GM11168 (cell line): Measurements from ENCODE around the gene KMT2E.
"Not testable (repeated sequence)": the region's sequence is repeated elsewhere in the genome, so short reads cannot be mapped to it uniquely, and the experiment has no call there.

Experiments used
- in situ Hi-C: fragments of 300-500 bp; cut with MboI; formaldehyde crosslinking; loops from one replicate; pipeline ENCODE4 v1.12.0; 2022; ENCODE audit warnings: low sequenced_read_pairs; ENCODE audit not compliant: unreplicated experiment

KMT2E gene

DNA sequence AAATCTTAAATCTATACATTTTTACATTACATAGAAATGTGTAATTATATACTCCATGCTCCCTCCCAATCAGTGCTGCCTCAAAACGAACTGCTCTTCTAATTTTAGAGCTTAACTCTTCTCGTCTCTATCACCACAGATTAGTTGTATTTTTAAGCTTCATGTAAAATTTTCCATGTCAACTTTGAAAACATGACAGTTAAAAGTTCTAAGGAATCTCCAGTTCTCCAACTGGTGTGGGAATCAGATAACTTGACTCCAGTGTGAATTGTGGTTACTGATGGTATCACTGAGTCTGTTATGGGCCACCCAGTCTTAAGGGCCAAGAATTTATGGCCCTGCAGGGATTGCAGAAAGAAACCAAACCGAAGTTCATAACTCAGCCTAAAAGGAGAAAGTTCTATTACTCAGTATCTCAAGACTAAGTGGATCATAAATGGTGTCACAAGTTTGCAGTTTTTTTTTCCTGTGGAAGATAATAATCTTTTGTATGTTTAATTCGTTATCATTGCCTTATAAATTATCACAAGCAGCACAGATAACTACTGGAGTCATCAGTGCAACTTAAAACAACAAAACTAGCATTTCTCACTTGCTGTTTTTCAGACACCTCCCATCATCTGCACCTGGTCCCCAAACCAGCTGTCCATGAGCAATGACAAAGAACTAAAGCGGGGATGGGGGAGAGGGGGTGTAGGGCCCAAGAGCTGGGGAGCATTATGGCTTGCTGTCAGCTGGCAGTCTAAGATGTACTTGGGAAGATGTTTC lies 31.5 kb upstream of the KMT2E start:
- in situ Hi-C loops = no loop called here

DNA sequence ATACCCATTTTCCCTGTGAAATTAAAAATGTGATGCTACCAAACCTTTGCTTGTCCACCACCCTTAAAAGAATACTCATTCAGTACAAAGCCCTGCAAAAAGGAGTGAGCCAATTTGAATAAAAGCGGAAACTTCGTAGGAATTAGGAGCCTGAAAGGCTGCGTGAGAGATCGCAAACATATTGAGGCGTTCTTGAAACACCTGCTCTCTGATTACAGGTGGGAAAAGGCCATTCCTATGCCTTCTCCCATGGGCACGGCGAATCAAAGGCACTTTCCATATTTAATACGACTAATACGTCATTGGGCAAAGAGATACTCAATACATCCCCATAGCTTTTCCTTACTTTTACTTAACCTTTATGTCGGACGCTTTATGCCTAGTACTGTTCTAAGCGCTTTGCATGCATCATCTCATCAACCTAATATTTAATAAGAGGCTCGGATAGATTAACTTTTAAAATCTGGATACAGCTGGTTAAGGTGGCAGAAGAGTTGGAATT lies 30.9 kb upstream of the KMT2E start:
- in situ Hi-C loops = no loop called here

DNA sequence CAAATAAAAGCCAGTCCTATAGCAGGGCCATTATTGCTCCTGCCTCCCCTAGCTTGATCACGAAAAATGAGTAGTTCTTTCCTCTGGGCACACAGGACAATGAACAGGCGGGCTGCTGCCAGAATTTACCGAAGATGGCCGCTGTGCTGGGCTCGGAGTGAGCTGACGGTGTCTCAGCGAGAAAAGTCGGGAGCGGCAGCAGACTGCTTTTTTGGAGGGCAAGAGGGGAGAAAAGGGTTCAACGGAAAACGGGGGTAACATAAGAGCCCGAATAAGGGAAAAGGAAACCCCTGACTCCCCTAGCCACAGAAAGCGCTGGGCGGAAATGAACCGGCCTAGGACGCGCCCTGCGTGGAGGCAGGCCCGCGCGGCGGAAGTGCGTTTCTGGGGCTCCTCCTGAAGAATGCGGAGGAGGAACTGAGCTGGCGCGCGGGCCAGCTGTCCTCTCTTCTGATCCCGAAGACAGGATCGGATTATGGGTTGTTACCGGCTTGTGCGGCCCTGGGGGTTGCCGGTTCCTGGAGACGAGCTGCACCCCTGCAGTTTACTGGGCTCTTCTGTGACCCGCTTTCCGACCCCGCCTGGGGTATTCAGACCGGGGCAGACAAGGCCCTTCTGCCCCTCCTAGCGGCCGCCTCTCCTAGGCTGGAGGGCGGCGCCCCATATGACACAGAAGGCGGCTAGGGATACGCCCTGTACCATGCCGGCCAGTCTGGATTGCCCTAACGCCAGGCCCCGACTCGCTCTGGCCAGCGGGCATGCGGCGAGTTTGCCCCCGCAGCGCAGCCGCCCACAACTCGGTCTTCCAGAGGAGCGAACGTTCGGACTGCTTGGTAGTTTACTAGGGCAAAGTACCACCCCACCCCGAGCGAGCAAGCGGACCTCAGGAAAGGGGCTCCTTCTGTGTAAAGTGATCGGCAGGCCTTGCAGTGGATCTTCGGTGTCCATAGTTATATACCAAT lies 30.1 kb upstream of the KMT2E start:
- in situ Hi-C loops = no loop called here

DNA sequence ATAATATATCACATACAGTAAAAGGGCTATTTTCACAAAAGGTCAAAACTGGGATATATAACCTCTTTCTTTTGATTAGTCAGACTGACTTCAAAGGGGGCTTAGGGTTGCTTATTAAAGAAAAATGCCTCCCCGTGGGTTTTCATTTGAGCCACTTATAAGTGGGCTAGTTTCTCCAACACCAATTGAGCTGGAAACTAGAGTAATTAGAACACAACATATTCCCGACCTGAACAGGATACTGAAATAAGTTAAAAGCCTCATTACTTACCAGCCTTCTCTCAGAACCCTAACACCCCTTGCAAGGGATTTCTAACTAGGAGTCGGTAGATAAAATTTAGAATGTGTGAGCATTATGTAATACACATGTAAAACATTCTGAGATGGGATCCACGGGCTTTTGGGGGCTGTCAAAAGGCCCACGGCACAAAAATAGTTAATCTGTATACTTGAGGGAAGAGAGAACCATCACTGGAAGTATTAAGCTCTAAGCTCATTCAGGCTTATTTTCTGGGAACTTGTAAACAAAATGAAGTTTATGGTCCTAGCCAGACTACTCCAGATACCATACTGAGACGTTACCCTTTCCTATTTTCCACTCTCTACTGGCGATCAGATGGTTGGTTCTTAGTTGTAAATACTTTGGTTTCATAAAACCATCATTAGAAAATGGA lies 29.3 kb upstream of the KMT2E start:
- in situ Hi-C loops = no loop called here

DNA sequence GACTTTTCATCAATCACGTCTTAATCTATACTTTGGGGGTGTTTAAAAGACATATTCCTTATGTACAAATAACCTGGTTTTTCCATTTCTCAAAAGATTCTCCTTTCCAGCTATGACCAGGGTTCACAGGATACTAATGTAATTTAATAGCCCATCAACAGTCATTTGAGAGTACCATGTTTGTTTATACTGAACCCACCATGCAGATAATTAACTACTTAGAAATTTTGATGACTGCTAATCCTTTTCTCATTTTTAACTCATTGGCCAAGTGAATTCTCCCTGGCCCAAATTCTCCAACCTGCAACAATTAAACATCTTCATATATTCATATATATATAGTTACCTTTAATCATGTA lies 28.8 kb upstream of the KMT2E start:
- in situ Hi-C loops = no loop called here

DNA sequence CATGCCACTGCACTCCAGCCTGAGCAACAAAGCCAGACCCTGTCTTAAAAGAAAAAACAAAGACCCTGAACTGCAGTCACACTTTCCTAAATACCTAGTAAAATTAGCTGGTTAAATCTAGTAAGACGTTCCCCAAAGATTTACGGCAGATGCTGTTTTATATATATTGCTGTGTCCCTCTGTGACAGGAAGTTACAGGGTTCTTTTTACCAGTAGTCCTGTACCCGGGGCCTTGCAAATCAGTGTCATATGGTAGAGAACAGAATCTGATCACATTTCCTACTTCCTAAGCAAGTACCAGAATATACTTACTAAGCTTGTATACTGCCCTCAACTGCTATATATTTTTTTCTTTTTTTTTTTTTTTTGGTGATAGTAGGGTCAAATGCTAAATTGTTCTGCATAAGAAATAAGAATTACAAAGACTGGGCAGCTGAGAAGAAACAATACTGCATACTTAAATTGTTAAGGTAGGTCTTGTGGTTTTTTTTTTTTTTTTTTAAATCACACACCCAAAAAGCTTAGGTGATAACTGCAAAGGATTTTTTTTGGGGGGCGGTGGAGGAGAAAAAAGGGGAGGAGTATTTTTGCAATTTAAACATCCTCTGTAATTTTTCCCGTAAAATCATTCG lies 27.3 kb upstream of the KMT2E start:
- in situ Hi-C loops = no loop called here

DNA sequence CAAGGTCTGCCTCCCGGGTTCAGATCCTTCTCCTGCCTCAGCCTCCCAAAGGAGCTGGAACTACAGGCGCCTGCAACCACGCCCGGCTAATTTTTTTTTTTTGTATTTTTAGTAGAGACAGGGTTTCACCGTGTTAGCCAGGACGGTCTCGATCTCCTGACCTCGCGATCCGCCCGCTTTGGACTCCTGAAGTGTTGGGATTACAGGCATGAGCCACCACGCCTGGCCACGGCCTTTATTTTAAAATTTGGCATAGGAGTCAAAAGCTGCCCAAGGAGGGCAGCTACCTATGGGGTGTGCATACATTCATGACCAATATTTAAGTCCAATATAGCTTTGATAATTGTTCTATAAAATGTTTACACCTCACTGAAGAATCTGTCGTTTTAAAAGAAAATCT lies 26.6 kb upstream of the KMT2E start:
- in situ Hi-C loops = not testable (repeated sequence)

DNA sequence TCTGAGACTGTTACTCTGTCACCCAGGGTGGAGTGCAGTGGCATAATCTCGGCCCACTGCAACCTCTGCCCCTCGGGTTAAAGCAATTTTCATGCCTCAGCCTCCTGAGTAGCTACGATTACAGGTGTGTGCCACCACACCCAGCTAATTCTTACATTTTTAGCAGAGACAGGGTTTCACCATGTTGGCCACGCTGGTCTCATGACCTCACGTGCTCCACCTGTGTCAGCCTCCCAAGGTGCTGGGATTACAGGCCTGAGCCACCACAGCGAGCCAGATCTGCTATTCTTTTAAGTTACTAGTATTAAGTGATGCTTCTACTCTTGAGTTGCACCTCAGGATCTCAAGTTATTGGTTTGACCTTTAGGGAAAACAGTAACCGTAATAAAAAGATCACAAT lies 23.0 kb upstream of the KMT2E start:
- in situ Hi-C loops = no loop called here

DNA sequence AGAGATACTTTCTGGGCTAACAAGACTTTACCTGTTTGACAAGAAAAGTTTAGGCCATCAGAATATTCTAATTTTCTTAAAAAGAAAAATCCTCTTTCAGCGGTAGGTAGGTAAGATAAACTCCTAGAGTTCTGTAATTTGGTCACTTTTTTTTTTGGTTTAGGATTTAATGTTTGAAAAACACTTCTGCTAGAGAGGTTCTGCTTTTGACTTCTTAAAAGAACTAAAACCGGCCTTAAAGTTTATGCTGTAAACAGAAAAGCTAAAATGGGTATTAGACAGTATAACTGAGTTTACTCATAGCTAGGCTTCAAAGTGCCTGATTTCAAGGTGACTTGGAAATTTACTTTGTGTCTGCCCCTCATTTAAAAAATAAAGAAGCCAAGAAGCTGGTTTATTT lies 21.7 kb upstream of the KMT2E start:
- in situ Hi-C loops = no loop called here

DNA sequence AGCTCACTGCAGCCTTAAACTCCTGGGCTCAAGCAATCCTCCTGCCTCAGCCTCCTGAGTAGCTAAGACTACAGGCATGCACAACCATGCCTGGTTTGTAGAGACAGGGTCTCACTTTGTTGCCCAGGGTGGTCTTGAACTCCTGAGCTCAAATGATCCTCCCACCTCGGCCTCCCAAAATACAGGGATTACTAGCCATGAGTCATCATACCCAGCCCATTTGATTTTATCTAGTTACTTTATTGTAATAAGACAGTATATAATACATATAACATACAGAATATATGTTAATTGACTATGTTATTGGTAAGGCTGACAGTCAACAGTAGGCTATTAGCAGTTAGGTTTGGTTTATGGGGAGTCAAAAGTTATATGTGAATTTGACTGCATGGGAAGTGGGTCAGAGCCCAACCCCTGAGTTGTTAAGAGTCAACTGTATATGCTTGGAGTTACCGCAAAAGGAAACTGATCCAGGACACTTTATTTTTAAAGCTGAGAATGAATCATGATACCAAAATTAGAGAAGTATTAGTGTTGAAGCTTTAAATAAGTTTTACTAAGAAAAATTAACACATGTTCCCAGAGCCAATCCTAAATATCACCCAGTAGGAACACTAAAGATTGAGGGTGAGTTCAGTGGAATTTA lies 20.7 kb upstream of the KMT2E start:
- in situ Hi-C loops = no loop called here

DNA sequence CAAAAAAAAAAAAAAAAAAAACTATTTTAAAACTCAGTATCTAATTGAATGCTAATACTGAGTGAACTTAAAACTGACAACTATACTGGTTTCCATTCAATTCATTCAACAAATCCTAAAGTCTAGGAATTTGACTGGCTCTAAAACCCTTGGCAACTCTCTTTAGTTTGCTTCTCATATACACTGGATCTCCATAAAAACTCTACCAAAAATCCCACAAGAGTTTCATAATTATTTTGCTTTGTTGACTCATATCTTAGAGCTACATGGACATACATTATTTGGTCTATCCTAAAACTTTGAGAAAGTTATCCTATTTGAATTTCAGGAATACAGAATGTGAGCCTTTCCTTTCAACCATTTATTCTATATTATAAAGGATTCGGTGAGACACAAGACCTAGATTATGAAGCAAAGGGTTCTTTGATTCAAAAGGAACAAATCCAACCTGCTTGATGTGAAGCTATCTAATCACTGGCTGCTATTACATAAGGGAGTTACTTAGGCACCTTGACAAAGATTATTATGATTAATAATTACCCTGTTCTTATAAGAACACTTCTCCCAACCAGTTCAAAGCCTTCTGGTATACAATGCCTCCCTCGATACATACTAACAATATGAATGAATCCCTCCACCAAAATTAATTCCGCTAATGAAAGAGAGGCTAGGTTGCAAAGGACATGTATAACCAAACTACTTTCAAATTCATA lies 15.8 kb upstream of the KMT2E start:
- in situ Hi-C loops = no loop called here

DNA sequence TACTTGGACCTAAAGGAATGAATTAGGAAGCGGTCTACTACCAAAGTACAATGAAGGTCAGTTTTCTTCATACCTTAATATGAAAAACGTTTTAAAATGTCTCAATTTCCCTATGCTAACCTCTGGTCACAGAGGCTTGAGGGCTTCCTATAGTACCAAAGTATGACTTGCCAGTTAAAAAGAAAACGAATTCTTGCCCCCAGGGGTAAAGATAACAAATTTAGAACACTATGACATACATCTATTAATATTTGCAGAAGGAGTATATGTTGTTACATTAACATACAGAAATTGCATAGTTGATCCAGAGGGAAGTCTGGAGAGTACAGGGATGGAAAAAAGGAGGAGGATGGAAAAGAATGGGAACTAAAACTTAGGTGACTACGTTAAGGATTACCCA lies 13.8 kb upstream of the KMT2E start:
- in situ Hi-C loops = no loop called here

DNA sequence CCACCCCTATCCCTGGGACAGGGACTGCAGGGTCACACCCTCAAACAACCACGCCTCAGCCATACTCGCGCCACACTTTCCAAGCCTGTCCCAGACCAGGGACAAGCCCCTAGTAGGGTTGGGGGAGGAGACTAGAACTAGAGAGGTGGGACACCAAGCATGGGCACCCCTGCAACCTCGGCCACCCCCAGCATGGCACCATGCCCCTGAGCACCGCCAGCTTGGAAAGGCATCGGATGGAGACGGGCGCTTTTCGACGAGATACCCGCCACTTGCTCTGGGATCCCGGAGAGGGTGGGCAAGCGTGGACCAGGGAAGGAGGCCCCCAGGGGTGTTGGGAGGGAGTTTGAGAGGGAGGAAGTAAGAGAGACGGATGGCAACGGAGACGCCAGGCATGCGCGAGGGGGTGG lies 13.1 kb upstream of the KMT2E start:
- in situ Hi-C loops = no loop called here

DNA sequence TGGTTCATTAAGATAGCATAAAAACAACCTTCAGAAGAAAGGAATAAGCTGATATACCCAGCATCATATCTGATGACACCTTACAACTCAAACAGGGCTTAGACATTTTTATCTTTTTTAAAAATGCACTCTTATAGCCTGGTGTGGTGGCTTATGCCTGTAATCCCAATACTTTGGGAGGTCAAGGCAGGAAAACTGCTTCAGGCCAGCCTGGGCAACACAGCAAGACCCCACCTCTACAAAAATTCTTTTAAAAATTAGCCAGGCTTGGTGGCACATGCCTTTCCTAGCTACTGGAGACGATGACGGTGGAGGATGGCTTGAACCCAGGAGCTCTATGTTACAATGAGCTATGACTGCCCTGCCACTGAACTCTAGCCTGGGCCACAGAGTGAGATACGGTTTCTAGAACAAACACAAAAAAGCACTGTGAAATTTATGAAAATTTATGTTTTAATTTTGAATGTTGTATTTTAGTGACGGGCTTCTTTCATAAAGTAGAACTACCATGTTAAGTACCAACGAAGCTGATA lies 12.3 kb upstream of the KMT2E start:
- in situ Hi-C loops = no loop called here

DNA sequence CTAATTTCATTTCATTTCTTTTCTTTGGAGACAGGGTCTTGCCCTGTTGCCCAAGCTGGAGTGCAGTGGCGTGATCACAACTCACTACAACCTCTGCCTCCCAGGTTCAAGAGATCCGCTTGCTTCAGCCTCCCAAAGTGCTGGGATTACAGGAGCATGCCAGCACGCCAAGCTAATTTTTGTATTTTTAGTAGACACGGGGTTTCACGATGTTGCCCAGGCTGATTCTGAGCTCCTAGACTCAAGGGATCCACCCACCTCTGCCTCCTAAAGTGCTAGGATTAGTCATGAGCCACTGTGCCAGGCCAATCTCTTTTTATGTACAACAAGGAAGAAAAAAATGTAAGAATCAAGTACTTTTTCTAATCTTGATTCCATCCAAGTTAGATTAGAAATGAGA lies 10.7 kb upstream of the KMT2E start:
- in situ Hi-C loops = no loop called here

DNA sequence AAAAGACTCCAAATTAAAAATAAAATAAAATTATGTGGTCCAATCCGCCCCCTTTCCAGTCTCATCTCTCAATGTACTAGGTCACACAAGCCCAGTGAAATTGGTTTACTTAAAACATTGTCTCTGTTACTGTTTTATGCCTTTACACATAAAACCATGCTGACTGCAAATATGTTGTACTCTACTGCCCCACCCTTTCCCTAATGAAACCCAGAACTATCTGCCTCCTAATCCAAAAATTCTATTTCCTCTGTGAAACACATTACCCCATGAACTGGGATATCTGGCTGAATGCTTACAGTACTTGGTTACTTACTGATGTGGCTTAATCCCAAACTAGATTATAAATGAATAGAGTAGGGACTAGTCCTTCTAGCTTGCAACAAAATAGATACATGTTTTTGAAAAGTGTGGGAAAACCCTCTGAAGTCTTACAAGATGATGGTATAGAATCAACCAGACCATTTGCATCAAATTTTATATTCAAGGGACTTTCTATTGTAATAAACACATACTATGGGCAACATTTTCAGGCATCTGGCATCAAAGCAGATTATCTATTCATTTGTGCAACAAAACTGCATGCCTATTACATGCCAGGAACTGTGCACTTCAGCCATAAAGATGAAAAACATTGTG lies 10.0 kb upstream of the KMT2E start:
- in situ Hi-C loops = no loop called here

DNA sequence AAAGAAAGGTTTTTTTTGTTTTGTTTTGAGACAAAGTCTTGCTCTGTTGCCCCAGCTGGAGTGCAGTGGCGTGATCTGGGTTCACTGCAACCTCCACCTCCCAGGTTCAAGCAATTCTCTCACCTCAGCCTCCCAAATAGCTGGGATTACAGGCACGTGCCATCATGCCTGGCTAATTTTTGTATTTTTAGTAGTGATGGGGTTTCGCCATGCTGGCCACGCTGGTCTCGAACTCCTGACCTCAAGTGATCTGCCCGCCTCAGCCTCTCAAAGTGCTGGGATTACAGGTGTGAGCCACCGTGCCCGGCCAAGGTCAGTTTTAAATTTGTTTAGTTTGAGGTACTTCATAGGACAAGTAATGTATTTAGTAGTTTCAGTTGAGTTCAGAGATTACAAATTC lies 9.0 kb upstream of the KMT2E start:
- in situ Hi-C loops = not testable (repeated sequence)

DNA sequence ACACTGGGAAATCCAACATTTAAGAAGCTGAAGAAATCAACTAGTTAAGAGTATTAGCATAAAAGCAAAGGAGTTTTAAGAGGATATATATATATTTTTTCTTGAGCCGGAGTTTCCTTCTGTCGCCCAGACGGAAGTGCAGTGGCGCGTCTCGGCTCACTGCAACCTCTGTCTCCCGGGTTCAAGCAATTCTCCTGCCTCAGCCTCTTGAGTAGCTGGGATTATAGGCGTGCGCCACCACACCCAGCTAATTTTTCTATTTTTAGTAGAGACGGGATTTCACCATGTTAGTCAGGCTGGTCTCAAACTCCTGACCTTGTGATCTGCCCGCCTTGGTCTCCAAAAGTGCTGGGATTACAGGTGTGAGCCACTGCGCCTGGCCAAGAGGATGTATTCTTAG lies 8.5 kb upstream of the KMT2E start:
- in situ Hi-C loops = not testable (repeated sequence)
